ENCODE measurements around the gene FBXW11.

DNA sequence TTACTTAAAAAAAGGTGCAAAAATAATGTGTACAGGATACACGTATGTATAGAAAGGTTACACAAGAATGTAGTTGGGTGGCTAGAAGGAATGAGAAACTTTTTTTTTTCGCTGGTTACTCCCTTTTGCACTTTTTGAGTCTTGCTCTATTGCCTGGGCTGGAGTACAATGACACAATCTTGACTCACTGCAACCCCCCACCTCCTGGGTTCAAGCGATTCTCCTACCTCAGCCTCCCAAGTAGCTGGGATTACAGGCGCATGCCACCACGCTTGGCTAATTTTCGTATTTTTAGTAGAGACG, 15.8 kb downstream of the FBXW11 start:
- TF ChIP-seq POLR2A (IDR thresholded peaks at IDR 0.05): no peak
- TF ChIP-seq, protein P1, sequence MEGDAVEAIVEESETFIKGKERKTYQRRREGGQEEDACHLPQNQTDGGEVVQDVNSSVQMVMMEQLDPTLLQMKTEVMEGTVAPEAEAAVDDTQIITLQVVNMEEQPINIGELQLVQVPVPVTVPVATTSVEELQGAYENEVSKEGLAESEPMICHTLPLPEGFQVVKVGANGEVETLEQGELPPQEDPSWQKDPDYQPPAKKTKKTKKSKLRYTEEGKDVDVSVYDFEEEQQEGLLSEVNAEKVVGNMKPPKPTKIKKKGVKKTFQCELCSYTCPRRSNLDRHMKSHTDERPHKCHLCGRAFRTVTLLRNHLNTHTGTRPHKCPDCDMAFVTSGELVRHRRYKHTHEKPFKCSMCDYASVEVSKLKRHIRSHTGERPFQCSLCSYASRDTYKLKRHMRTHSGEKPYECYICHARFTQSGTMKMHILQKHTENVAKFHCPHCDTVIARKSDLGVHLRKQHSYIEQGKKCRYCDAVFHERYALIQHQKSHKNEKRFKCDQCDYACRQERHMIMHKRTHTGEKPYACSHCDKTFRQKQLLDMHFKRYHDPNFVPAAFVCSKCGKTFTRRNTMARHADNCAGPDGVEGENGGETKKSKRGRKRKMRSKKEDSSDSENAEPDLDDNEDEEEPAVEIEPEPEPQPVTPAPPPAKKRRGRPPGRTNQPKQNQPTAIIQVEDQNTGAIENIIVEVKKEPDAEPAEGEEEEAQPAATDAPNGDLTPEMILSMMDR (IDR thresholded peaks at IDR 0.05): no peak

Measured in heart left ventricle (tissue), 13 donors.